Measurements from ENCODE around the gene CCNT2.

- no peak for TF ChIP-seq POLR2AphosphoS5 (IDR thresholded peaks at IDR 0.05)
- TF ChIP-seq POLR2A (IDR thresholded peaks at IDR 0.05), result no peak
- no peak for TF ChIP-seq CTCF (IDR thresholded peaks at IDR 0.05)
Measured at GRCh38 chr2:134883552-134884293, 34.9 kb upstream of the CCNT2 start.
